HCT116 (cell line): ENCODE measurements around the gene RNU6-7. TPM values are rescaled to one million over a fixed set of nuclear protein-coding genes. Genes with fewer than 3 reads are reported as not detected.

Experiments
- ATAC-seq: fragments of 200-7000 bp; cut with Tn5 transposase; 2 replicates; pipeline ENCODE4 v1.9.1; 2020; ENCODE audit warnings: mild to moderate bottlenecking, moderate library complexity
- BruUV-seq: library from RNA; stranded (reverse); fragments of 400-500 nt; replicated peaks from 2 replicates; lab custom pipeline; 2021; lab: Mats Ljungman, UMichigan
- CTCF ChIA-PET: fragments of 300-600 bp; sonication (Branson Sonifier 250); formaldehyde crosslinking; loops from one replicate; lab custom pipeline; 2021; ENCODE audit warnings: antibody characterized with exemption; lab: Charles Lee
- POLR2A ChIA-PET: fragments of 300-600, 350-600 bp; sonication (Branson Sonifier 250); formaldehyde crosslinking; loops from one replicate; lab custom pipeline; 2021; ENCODE audit warnings: antibody characterized with exemption; lab: Charles Lee
- RAD21 ChIA-PET, 2 experiments: fragments of 300-600 bp; sonication (Branson Sonifier 250); formaldehyde crosslinking; loops; one replicate each; lab custom pipeline; 2023; ENCODE audit warnings: low total read pairs in 2 of 2; ENCODE audit not compliant: uncharacterized antibody in 2 of 2, unreplicated experiment in 2 of 2, low non-redundant PET in 1 of 2; lab: Charles Lee
- DNase-seq: peaks from one replicate; pipeline ENCODE4 v3.0.0-alpha.2; 2010; ENCODE audit warnings: low read depth, low spot score
- H2AFZ ChIP-seq: fragments of 200-600 bp; shearing (Covaris generic), sonication (generic); 2 replicates; pipeline ENCODE4 v1.6.1; 2017; ENCODE audit warnings: low read depth, mixed run types, mixed read lengths, antibody characterized with exemption, low read length; ENCODE audit not compliant: poor library complexity, severe bottlenecking
- H3K27ac ChIP-seq: 2 replicates; pipeline ENCODE4 v1.5.1; 2012; ENCODE audit warnings: low read depth, low read length
- H3K27me3 ChIP-seq: fragments of 200-600 bp; sonication (generic); 2 replicates; pipeline ENCODE4 v1.6.1; 2016; ENCODE audit warnings: mixed run types, low read length, mixed read lengths; ENCODE audit not compliant: insufficient read depth
- H3K36me3 ChIP-seq, 2 experiments: fragments of 200-500 bp in 1 of 2; fragments of 200-600 bp in 1 of 2; sonication (Bioruptor generic) in 1 of 2; sonication (generic) in 1 of 2; 2 replicates each; pipeline versions ENCODE4 v1.5.1 to v1.6.1; 2014 to 2016; ENCODE audit warnings: low read length in 2 of 2, inconsistent platforms in 1 of 2, mixed read lengths in 1 of 2, mixed run types in 1 of 2; ENCODE audit not compliant: insufficient read depth in 2 of 2, control insufficient read depth in 1 of 2
- H3K4me1 ChIP-seq, 2 experiments: fragments of 200-600 bp in 1 of 2; sonication (generic) in 1 of 2; 2 replicates each; pipeline versions ENCODE4 v1.5.1 to v1.6.1; 2012 to 2017; ENCODE audit warnings: low read length in 2 of 2, inconsistent platforms in 1 of 2, mild to moderate bottlenecking in 1 of 2, mixed read lengths in 1 of 2, mixed run types in 1 of 2, moderate library complexity in 1 of 2; ENCODE audit not compliant: insufficient read depth in 2 of 2, control insufficient read depth in 1 of 2
- H3K4me2 ChIP-seq: fragments of 200-600 bp; sonication (generic); 2 replicates; pipeline ENCODE4 v1.6.1; 2017; ENCODE audit warnings: mixed run types, low read length, mixed read lengths
- H3K4me3 ChIP-seq, 2 experiments: fragments of 200-600 bp in 1 of 2; sonication (generic) in 1 of 2; replicated peaks in 1 of 2; 2 replicates each; pipeline ENCODE4 v1.5.1; 2011 to 2016; ENCODE audit warnings: low read length in 2 of 2, control low read depth in 1 of 2, low read depth in 1 of 2, mild to moderate bottlenecking in 1 of 2, mixed read lengths in 1 of 2, mixed run types in 1 of 2
- H3K79me2 ChIP-seq: fragments of 200-600 bp; sonication (generic); 2 replicates; pipeline ENCODE4 v1.6.1; 2017; ENCODE audit warnings: mild to moderate bottlenecking, mixed run types, low read length, moderate library complexity, mixed read lengths; ENCODE audit not compliant: insufficient read depth
- H3K9ac ChIP-seq: fragments of 200-600 bp; sonication (generic); 2 replicates; pipeline ENCODE4 v1.6.1; 2016; ENCODE audit warnings: low read length, mixed read lengths
- H3K9me2 ChIP-seq: fragments of 200-600 bp; sonication (generic), shearing (Covaris generic); 2 replicates; pipeline ENCODE4 v1.6.1; 2017; ENCODE audit warnings: mixed run types, mild to moderate bottlenecking, moderate library complexity; ENCODE audit not compliant: insufficient read depth
- H3K9me3 ChIP-seq, 2 experiments: fragments of 200-500 bp in 1 of 2; fragments of 200-600 bp in 1 of 2; sonication (Bioruptor generic) in 1 of 2; sonication (generic) in 1 of 2; 2 replicates each; pipeline ENCODE4 v1.6.1; 2014 to 2017; ENCODE audit warnings: low read length in 2 of 2, mixed read lengths in 2 of 2, inconsistent platforms in 1 of 2, low read depth in 1 of 2, mild to moderate bottlenecking in 1 of 2, mixed run types in 1 of 2, moderate library complexity in 1 of 2; ENCODE audit not compliant: control insufficient read depth in 1 of 2, insufficient read depth in 1 of 2
- H4K20me1 ChIP-seq: fragments of 200-600 bp; sonication (generic), shearing (Covaris generic); 2 replicates; pipeline ENCODE4 v1.6.1; 2017; ENCODE audit warnings: mixed run types, mild to moderate bottlenecking, moderate library complexity; ENCODE audit not compliant: insufficient read depth
- POLR2AphosphoS5 ChIP-seq: IDR thresholded peaks from 2 replicates; pipeline ENCODE4 v1.6.1; 2011; ENCODE audit warnings: mild to moderate bottlenecking, low read depth, low read length, moderate library complexity
- ZNF274 ChIP-seq: fragments of 200-500 bp; sonication (Bioruptor generic); IDR thresholded peaks from 2 replicates; pipeline ENCODE4 v1.6.1; 2014; ENCODE audit warnings: mild to moderate bottlenecking, low read depth, low read length, inconsistent platforms
- intact Hi-C: fragments of 100-400 bp; cut with micrococcal nuclease; formaldehyde crosslinking; loops from 2 replicates; pipeline ENCODE4 v1.10.0; 2022
- total RNA-seq: library from RNA; stranded (reverse); gene quantifications from one replicate; pipeline ENCODE4 v1.2.1, GENCODE V29; 2021; ENCODE audit not compliant: unreplicated experiment

RNU6-7 gene
- total RNA-seq, 1 experiment from 2014 or later, result not detected

DNA sequence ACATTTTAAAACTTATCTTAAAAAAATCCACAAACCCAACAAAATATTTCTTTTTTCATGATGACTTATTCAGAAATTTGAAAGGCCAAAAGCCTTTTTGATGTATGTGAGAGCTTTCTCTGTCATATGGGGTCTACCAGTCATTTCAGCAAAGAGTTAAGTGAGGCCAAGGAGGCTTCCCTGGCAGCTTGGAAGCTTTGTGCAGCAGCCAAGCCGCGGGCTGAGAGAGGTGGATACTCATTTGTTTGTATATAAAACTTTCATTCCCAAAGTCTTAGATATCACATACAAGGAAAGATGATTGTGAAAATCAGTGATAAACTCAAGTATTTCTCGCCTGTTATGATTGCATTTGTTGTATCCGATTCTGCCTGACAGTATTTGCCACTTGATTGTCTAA is 49.7 kb downstream of the RNU6-7 start:
- Histone ChIP-seq H2AFZ (peak overlapping the region; percentile 89), H3K79me2 (no peaks in the 10 kb centered on the region), H3K27ac (no peak overlapping the region), H3K9ac (no peak overlapping the region), H3K27me3 (no peaks in the 10 kb centered on the region), H3K9me2 (no peaks in the 10 kb centered on the region), H3K4me2 (peak overlapping the region; percentile 22; the same call in 1 of the 2 replicates), H3K4me1 (peaks cover 0 to 10% of the 10 kb centered on the region in 2 experiments; a peak in 2 of 4 replicates), H3K36me3 (no peaks in the 10 kb centered on the region), H3K9me3 (no peaks in the 10 kb centered on the region), H3K4me3 (no peak overlapping the region), H4K20me1 (no peaks in the 10 kb centered on the region)
- TF ChIP-seq ZNF274, result no peak
- TF ChIP-seq POLR2AphosphoS5, result no peak
- no peak for DNase-seq
- no TSS peak for BruUV-seq
- CTCF ChIA-PET, result interaction anchor here (0.8 to 5.4 kb wide), 7 partner anchors 175 to 741 kb away, joined by 3 to 73 read pairs (median 6); partner anchors contain the start of gene ARHGAP5
- no peak for ATAC-seq
- POLR2A ChIA-PET, result no interaction called here
- RAD21 ChIA-PET, result no interaction called here
- intact Hi-C loops, result loop anchor here (5.0 to 10.0 kb wide), 3 partner anchors 131 to 897 kb away; partner anchors contain the start of gene DTD2

Other genes starting within 250 kb of the RNU6-7 start
- gene ARHGAP5, start 124.7 kb upstream of the RNU6-7 start, total RNA-seq, result 66.7 TPM
- not detected for gene RNU6-8, start 1.2 kb downstream of the RNU6-7 start, total RNA-seq
- gene AKAP6, start 127.3 kb downstream of the RNU6-7 start, total RNA-seq, result 1.9 TPM